Keratinocyte (primary cell): ENCODE results near the gene VAMP4.

Experiments
- EZH2 ChIP-seq: IDR thresholded peaks from one replicate; pipeline ENCODE4 v1.6.1; 2012; ENCODE audit warnings: inconsistent platforms, mild to moderate bottlenecking, low read length, moderate library complexity
- TF ChIP-seq, protein P1 (sequence below), 3 experiments: IDR thresholded peaks in 1 of 3; conservative IDR thresholded peaks in 1 of 3; optimal IDR thresholded peaks in 1 of 3; 2 replicates in 2 of 3; 3 replicates in 1 of 3; pipeline versions ENCODE3 to v1.5.1; 2011; ENCODE audit warnings: low read length in 3 of 3, mild to moderate bottlenecking in 3 of 3, moderate library complexity in 2 of 3, control low read depth in 1 of 3, inconsistent platforms in 1 of 3; ENCODE audit not compliant: insufficient read depth in 2 of 3; ENCODE audit errors: extremely low read depth in 1 of 3

DNA sequence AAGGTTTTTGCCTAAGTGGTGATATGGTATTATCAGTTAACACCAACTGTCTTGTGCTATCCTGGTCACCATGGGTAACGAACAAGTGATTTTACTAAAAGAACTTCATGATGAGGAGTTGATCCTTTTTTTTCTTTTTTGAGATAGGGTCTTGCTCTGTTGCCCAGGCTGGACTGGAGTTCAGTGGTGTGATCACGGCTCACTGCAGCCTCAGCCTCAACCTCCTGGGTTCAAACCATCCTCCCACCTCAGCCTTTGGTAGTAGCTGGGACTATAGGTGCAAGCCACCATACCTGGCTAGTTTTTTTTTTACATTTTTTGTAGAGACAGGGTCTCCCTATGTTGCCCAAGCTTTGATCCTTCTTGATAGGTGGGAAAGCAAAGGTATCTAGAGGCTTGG, 44.7 kb upstream of the VAMP4 start:
- TF ChIP-seq, protein P1, sequence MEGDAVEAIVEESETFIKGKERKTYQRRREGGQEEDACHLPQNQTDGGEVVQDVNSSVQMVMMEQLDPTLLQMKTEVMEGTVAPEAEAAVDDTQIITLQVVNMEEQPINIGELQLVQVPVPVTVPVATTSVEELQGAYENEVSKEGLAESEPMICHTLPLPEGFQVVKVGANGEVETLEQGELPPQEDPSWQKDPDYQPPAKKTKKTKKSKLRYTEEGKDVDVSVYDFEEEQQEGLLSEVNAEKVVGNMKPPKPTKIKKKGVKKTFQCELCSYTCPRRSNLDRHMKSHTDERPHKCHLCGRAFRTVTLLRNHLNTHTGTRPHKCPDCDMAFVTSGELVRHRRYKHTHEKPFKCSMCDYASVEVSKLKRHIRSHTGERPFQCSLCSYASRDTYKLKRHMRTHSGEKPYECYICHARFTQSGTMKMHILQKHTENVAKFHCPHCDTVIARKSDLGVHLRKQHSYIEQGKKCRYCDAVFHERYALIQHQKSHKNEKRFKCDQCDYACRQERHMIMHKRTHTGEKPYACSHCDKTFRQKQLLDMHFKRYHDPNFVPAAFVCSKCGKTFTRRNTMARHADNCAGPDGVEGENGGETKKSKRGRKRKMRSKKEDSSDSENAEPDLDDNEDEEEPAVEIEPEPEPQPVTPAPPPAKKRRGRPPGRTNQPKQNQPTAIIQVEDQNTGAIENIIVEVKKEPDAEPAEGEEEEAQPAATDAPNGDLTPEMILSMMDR (optimal IDR thresholded peaks at IDR 0.05 in 1 of 3, IDR thresholded peaks at IDR 0.05 in 1 of 3, conservative IDR thresholded peaks at IDR 0.05 in 1 of 3; ENCODE audit: extremely low read depth in 1 of 3, insufficient read depth in 2 of 3, low read length in 3 of 3): no peak
- no peak for TF ChIP-seq EZH2
